ENCODE data around the gene ALX1. TPM values are rescaled to one million over a fixed set of nuclear protein-coding genes. Genes with fewer than 3 reads are reported as not detected.

Gene ALX1
- polyA plus RNA-seq, 3 donors = not detected

DNA sequence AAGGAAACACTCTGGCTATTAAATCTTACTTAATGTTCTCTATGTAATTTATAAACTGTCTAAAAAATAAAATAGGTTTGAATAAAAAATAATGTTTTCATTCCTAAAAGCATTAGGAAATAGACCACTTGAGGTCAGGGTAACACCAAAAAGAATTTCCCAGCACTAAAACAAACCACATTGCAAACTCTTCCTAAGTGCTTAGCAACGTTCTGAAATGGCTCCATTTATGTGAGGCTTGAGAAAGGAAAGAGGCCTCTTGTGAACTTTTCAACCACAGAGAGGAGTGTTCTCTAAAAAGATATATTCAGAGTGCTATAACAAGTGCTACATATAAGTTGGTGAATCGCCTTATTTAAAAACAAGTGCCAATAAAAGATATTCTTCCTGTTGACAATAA is 42.7 kb downstream of the ALX1 start:
- no peaks in the 10 kb centered on the region for H3K4me1 ChIP-seq (ENCODE audit: control insufficient read depth in 1 of 2, insufficient read depth in 2 of 2, low read length in 2 of 2)
- Mint-ChIP-seq H3K27ac (no peak overlapping the region), H3K9me3 (peaks cover 0 to 2% (median 0%) of the 10 kb centered on the region in 7 donors), H3K4me1 (no peaks in the 10 kb centered on the region), H3K4me3 (no peak overlapping the region), H3K27me3 (ENCODE audit: low read depth in 3 of 3) (peaks cover 0 to 1% (median 1%) of the 10 kb centered on the region in 3 donors), H3K36me3 (no peaks in the 10 kb centered on the region)
- no peaks in the 10 kb centered on the region for H3K79me2 ChIP-seq (ENCODE audit: insufficient read depth, low read length)
- no peak overlapping the region for H3K9ac ChIP-seq (ENCODE audit: insufficient read depth, low read length, poor library complexity, severe bottlenecking)
- H4K20me1 ChIP-seq (ENCODE audit: insufficient read depth, low read length) = no peaks in the 10 kb centered on the region
- intact Hi-C loops (cut with micrococcal nuclease) = no loop called here
- no CpG with 5 or more reads among the region's 2 CpGs for WGBS (ENCODE audit: insufficient coverage)
- TF ChIP-seq, protein P1, sequence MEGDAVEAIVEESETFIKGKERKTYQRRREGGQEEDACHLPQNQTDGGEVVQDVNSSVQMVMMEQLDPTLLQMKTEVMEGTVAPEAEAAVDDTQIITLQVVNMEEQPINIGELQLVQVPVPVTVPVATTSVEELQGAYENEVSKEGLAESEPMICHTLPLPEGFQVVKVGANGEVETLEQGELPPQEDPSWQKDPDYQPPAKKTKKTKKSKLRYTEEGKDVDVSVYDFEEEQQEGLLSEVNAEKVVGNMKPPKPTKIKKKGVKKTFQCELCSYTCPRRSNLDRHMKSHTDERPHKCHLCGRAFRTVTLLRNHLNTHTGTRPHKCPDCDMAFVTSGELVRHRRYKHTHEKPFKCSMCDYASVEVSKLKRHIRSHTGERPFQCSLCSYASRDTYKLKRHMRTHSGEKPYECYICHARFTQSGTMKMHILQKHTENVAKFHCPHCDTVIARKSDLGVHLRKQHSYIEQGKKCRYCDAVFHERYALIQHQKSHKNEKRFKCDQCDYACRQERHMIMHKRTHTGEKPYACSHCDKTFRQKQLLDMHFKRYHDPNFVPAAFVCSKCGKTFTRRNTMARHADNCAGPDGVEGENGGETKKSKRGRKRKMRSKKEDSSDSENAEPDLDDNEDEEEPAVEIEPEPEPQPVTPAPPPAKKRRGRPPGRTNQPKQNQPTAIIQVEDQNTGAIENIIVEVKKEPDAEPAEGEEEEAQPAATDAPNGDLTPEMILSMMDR (IDR thresholded peaks at IDR 0.05) = no peak
- no peak for DNase-seq
- H3K4me2 ChIP-seq (replicated peaks; ENCODE audit: extremely low read depth, low read length, poor library complexity, severe bottlenecking) = no peak overlapping the region
- no peak overlapping the region for H3K27ac ChIP-seq (ENCODE audit: low read depth in 1 of 2, low read length in 2 of 2)
- no peak overlapping the region for H2AFZ ChIP-seq (ENCODE audit: insufficient read depth, low read depth, low read length, poor library complexity, severe bottlenecking)
- no peak overlapping the region for H3K4me3 ChIP-seq (replicated peaks in 1 of 3; ENCODE audit: low read depth in 2 of 3, low read length in 3 of 3)
- H3K36me3 ChIP-seq (replicated peaks in 1 of 2; ENCODE audit: control insufficient read depth in 1 of 2, insufficient read depth in 2 of 2, low read length in 2 of 2) = no peaks in the 10 kb centered on the region
- no peaks in the 10 kb centered on the region for H3K27me3 ChIP-seq (ENCODE audit: control insufficient read depth in 2 of 2, insufficient read depth in 2 of 2, low read length in 2 of 2)
- H3K9me3 ChIP-seq (replicated peaks in 1 of 2; ENCODE audit: control insufficient read depth in 1 of 2, insufficient read depth in 1 of 2, low read length in 2 of 2) = no peaks in the 10 kb centered on the region

GRCh38 chr12:85325442-85325841 is 45.4 kb downstream of the ALX1 start:
- intact Hi-C loops (cut with micrococcal nuclease) = no loop called here
- no peak overlapping the region for H3K4me3 Mint-ChIP-seq
- TF ChIP-seq, protein P1 (IDR thresholded peaks at IDR 0.05) = no peak
- H3K9me3 Mint-ChIP-seq = peaks cover 0 to 2% (median 0%) of the 10 kb centered on the region in 7 donors
- no peaks in the 10 kb centered on the region for H3K4me1 ChIP-seq (ENCODE audit: control insufficient read depth in 1 of 2, insufficient read depth in 2 of 2, low read length in 2 of 2)
- H3K79me2 ChIP-seq (ENCODE audit: insufficient read depth, low read length) = no peaks in the 10 kb centered on the region
- no peak overlapping the region for H3K9ac ChIP-seq (ENCODE audit: insufficient read depth, low read length, poor library complexity, severe bottlenecking)
- no peak overlapping the region for H3K27ac ChIP-seq (ENCODE audit: low read depth in 1 of 2, low read length in 2 of 2)
- no peaks in the 10 kb centered on the region for H3K4me1 Mint-ChIP-seq
- H2AFZ ChIP-seq (ENCODE audit: insufficient read depth, low read depth, low read length, poor library complexity, severe bottlenecking) = no peak overlapping the region
- H3K27ac Mint-ChIP-seq = no peak overlapping the region
- no peaks in the 10 kb centered on the region for H4K20me1 ChIP-seq (ENCODE audit: insufficient read depth, low read length)
- H3K4me2 ChIP-seq (replicated peaks; ENCODE audit: extremely low read depth, low read length, poor library complexity, severe bottlenecking) = no peak overlapping the region
- H3K4me3 ChIP-seq (replicated peaks in 1 of 3; ENCODE audit: low read depth in 2 of 3, low read length in 3 of 3) = no peak overlapping the region
- DNase-seq = no peak
- H3K9me3 ChIP-seq (replicated peaks in 1 of 2; ENCODE audit: control insufficient read depth in 1 of 2, insufficient read depth in 1 of 2, low read length in 2 of 2) = no peaks in the 10 kb centered on the region
- 57% methylated on average over 2 of the region's 2 CpGs for WGBS (ENCODE audit: insufficient coverage)
- H3K27me3 Mint-ChIP-seq (ENCODE audit: low read depth in 3 of 3) = peaks cover 0 to 3% (median 2%) of the 10 kb centered on the region in 3 donors
- no peaks in the 10 kb centered on the region for H3K36me3 ChIP-seq (replicated peaks in 1 of 2; ENCODE audit: control insufficient read depth in 1 of 2, insufficient read depth in 2 of 2, low read length in 2 of 2)
- H3K27me3 ChIP-seq (ENCODE audit: control insufficient read depth in 2 of 2, insufficient read depth in 2 of 2, low read length in 2 of 2) = no peaks in the 10 kb centered on the region
- no peaks in the 10 kb centered on the region for H3K36me3 Mint-ChIP-seq

Measured in CD14-positive monocyte (primary cell).